NT2/D1 (cell line): Measurements from ENCODE around the gene STAM.

Experiments used
- DNase-seq: peaks from one replicate; pipeline ENCODE4 v3.0.0-alpha.2; 2011; ENCODE audit warnings: low read depth, low spot score
- H3K27me3 ChIP-seq: 2 replicates; pipeline ENCODE4 v1.6.0; 2011; ENCODE audit warnings: mild to moderate bottlenecking; ENCODE audit not compliant: insufficient read length, insufficient read depth
- H3K36me3 ChIP-seq: 2 replicates; pipeline ENCODE4 v1.6.1; 2011; ENCODE audit warnings: mild to moderate bottlenecking, low read length, mixed read lengths; ENCODE audit not compliant: insufficient read depth, insufficient read length
- H3K4me1 ChIP-seq: 2 replicates; pipeline ENCODE4 v1.5.1; 2011; ENCODE audit not compliant: insufficient read depth, insufficient read length
- H3K4me3 ChIP-seq: 2 replicates; pipeline ENCODE4 v1.5.1; 2011; ENCODE audit warnings: low read depth; ENCODE audit not compliant: insufficient read length
- H3K9ac ChIP-seq: 2 replicates; pipeline ENCODE4 v1.6.0; 2011; ENCODE audit warnings: low read depth; ENCODE audit not compliant: insufficient read length
- H3K9me3 ChIP-seq: 2 replicates; pipeline ENCODE4 v1.5.1; 2011; ENCODE audit warnings: mild to moderate bottlenecking, low read length; ENCODE audit not compliant: insufficient read depth
- SUZ12 ChIP-seq: IDR thresholded peaks from 2 replicates; pipeline ENCODE4 v1.6.1; 2011; ENCODE audit not compliant: insufficient read length, insufficient read depth; ENCODE audit errors: extremely low read depth
- YY1 ChIP-seq: IDR thresholded peaks from 2 replicates; pipeline ENCODE4 v1.6.1; 2011; ENCODE audit not compliant: insufficient read length, insufficient read depth
- ZNF274 ChIP-seq: IDR thresholded peaks from 2 replicates; pipeline ENCODE4 v1.6.1; 2011; ENCODE audit warnings: mild to moderate bottlenecking, low read depth, low read length

Gene STAM

GRCh38 chr10:17665747-17666146, 21.8 kb downstream of the STAM start:
- H3K9ac ChIP-seq: no peak overlapping the region
- TF ChIP-seq SUZ12 (no peak), ZNF274 (no peak)
- H3K27me3 ChIP-seq: no peaks in the 10 kb centered on the region
- H3K4me3 ChIP-seq: no peak overlapping the region
- DNase-seq: no peak
- peaks cover 17% of the 10 kb centered on the region for H3K36me3 ChIP-seq
- no peaks in the 10 kb centered on the region for H3K4me1 ChIP-seq
- no peaks in the 10 kb centered on the region for H3K9me3 ChIP-seq

- H3K4me3 ChIP-seq: no peak overlapping the region
Observed at GRCh38 chr10:17668435-17669184, 24.7 kb downstream of the STAM start.

GRCh38 chr10:17669185-17669872, 25.4 kb downstream of the STAM start:
- Histone ChIP-seq H3K9me3 (no peaks in the 10 kb centered on the region), H3K36me3 (no peaks in the 10 kb centered on the region), H3K27me3 (no peaks in the 10 kb centered on the region), H3K9ac (no peak overlapping the region), H3K4me1 (no peaks in the 10 kb centered on the region), H3K4me3 (no peak overlapping the region)
- DNase-seq: no peak
- no peak for TF ChIP-seq YY1
- no peak for TF ChIP-seq ZNF274
- TF ChIP-seq SUZ12: no peak

More at GRCh38 chr10:17668435-17669184, 24.7 kb downstream of the STAM start:
- Histone ChIP-seq H3K4me1 (no peaks in the 10 kb centered on the region), H3K9me3 (no peaks in the 10 kb centered on the region), H3K27me3 (no peaks in the 10 kb centered on the region), H3K9ac (no peak overlapping the region), H3K36me3 (no peaks in the 10 kb centered on the region)
- TF ChIP-seq ZNF274 (no peak), YY1 (no peak), SUZ12 (no peak)
- DNase-seq: no peak

GRCh38 chr10:17671307-17671706, 27.4 kb downstream of the STAM start:
- no peaks in the 10 kb centered on the region for H3K4me1 ChIP-seq
- DNase-seq: peak; percentile 23
- TF ChIP-seq SUZ12 (no peak), ZNF274 (no peak), YY1 (no peak)
- no peaks in the 10 kb centered on the region for H3K27me3 ChIP-seq
- no peak overlapping the region for H3K4me3 ChIP-seq
- no peaks in the 10 kb centered on the region for H3K9me3 ChIP-seq
- H3K9ac ChIP-seq: no peak overlapping the region
- no peaks in the 10 kb centered on the region for H3K36me3 ChIP-seq

GRCh38 chr10:17673471-17674061, 29.6 kb downstream of the STAM start:
- TF ChIP-seq YY1: no peak
- TF ChIP-seq ZNF274: no peak
- TF ChIP-seq SUZ12: no peak
- H3K9ac ChIP-seq: no peak overlapping the region
- DNase-seq: peak; percentile 64

GRCh38 chr10:17674566-17674965, 30.6 kb downstream of the STAM start:
- DNase-seq: no peak
- Histone ChIP-seq H3K9ac (no peak overlapping the region), H3K27me3 (no peaks in the 10 kb centered on the region), H3K36me3 (no peaks in the 10 kb centered on the region), H3K9me3 (no peaks in the 10 kb centered on the region), H3K4me1 (no peaks in the 10 kb centered on the region), H3K4me3 (no peak overlapping the region)
- no peak for TF ChIP-seq ZNF274
- TF ChIP-seq YY1: no peak
- no peak for TF ChIP-seq SUZ12

More at GRCh38 chr10:17673471-17674061, 29.6 kb downstream of the STAM start:
- Histone ChIP-seq H3K4me3 (no peak overlapping the region), H3K4me1 (no peaks in the 10 kb centered on the region), H3K9me3 (no peaks in the 10 kb centered on the region), H3K36me3 (no peaks in the 10 kb centered on the region), H3K27me3 (no peaks in the 10 kb centered on the region)

- Histone ChIP-seq H3K4me3 (no peak overlapping the region), H3K4me1 (no peaks in the 10 kb centered on the region), H3K27me3 (no peaks in the 10 kb centered on the region), H3K9ac (no peak overlapping the region), H3K36me3 (no peaks in the 10 kb centered on the region), H3K9me3 (no peaks in the 10 kb centered on the region)
- DNase-seq: no peak
- TF ChIP-seq YY1 (no peak), SUZ12 (no peak), ZNF274 (no peak)
Observed at GRCh38 chr10:17675638-17676037, 31.7 kb downstream of the STAM start.
